Vagina (tissue), 2 donors: ENCODE measurements around the gene SOS1. TPM values are rescaled to one million over a fixed set of nuclear protein-coding genes. Genes with fewer than 3 reads are reported as not detected.

Experiments
- DNase-seq, 2 donors: peaks; one replicate each; pipeline ENCODE4 v3.0.0-alpha.2; 2017; ENCODE audit errors: extremely low spot score in 2 of 2
- H3K27ac ChIP-seq: fragments of 200-600 bp; sonication (generic); one replicate; pipeline ENCODE4 v1.5.1; 2019
- H3K27me3 ChIP-seq: fragments of 200-600 bp; sonication (generic); one replicate; pipeline ENCODE4 v1.5.1; 2019
- H3K36me3 ChIP-seq, 2 donors: fragments of 200-600 bp; sonication (generic); one replicate each; pipeline ENCODE4 v1.5.1; 2017 to 2019
- H3K4me1 ChIP-seq: fragments of 200-600 bp; sonication (generic); one replicate; pipeline ENCODE4 v1.5.1; 2019
- H3K4me3 ChIP-seq, 2 donors: fragments of 200-600 bp; sonication (generic); 1 replicate in 1 of 2; 2 replicates in 1 of 2; pipeline ENCODE4 v1.5.1; 2016 to 2019
- H3K9me3 ChIP-seq: fragments of 200-600 bp; sonication (generic); one replicate; pipeline ENCODE4 v1.5.1; 2019
- POLR2A ChIP-seq, 2 donors: fragments of 450-650 bp; IDR thresholded peaks; one replicate each; pipeline ENCODE4 v1.6.1; 2017; ENCODE audit warnings: antibody characterized with exemption in 2 of 2, mild to moderate bottlenecking in 2 of 2, moderate library complexity in 2 of 2
- POLR2AphosphoS5 ChIP-seq, 2 donors: sonication (generic); formaldehyde crosslinking; IDR thresholded peaks; one replicate each; pipeline ENCODE4 v1.9.0; 2017; ENCODE audit warnings: antibody characterized with exemption in 2 of 2, mild to moderate bottlenecking in 2 of 2, low read depth in 1 of 2; ENCODE audit not compliant: insufficient read depth in 1 of 2
- intact Hi-C: fragments of 100-400 bp; cut with DNase I; formaldehyde crosslinking; loops from one replicate; pipeline ENCODE4 v1.15.1; 2023
- small RNA-seq: library from RNA; depleted of rRNA; stranded (forward); fragments of <200 nt; gene quantifications from one replicate; pipeline ENCODE3, GENCODE V24; 2016
- total RNA-seq: library from RNA; depleted of rRNA; stranded (reverse); fragments of >200 nt; gene quantifications from one replicate; pipeline ENCODE4 v1.2.3, GENCODE V29; 2016
- TF ChIP-seq, protein P1 (sequence below), 3 experiments: fragments of 450-650 bp in 2 of 3; fragments of 200-600 bp in 1 of 3; sonication (generic) in 1 of 3; IDR thresholded peaks; one replicate each; pipeline ENCODE4 v1.5.1; 2017 to 2019; ENCODE audit warnings: antibody characterized with exemption in 3 of 3, mild to moderate bottlenecking in 2 of 3, moderate library complexity in 2 of 3

Gene SOS1
- total RNA-seq, 1 donor from 2014 or later = 20.1 TPM

DNA sequence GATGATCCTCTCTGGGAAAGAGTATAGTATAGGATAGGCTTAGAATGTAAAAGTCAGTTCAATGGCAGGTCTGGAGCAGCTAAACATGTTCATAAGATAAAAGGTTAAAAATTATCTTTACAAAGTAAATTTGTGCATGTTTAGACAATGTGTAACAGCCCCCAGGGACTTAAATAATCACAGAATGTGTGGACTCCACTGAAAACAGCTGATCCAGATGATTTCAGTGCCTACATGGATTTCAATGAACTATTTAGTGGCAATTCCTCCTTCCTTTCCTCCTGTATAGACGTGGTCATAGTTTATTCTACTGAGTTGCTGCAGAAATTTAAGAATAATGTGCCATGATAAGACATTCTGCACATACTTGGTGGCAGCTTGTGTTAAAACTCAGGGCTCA lies 188.3 kb downstream of the SOS1 start:
- H3K36me3 ChIP-seq = no peaks in the 10 kb centered on the region
- no peak overlapping the region for H3K27ac ChIP-seq
- H3K9me3 ChIP-seq = no peaks in the 10 kb centered on the region
- TF ChIP-seq, protein P1, sequence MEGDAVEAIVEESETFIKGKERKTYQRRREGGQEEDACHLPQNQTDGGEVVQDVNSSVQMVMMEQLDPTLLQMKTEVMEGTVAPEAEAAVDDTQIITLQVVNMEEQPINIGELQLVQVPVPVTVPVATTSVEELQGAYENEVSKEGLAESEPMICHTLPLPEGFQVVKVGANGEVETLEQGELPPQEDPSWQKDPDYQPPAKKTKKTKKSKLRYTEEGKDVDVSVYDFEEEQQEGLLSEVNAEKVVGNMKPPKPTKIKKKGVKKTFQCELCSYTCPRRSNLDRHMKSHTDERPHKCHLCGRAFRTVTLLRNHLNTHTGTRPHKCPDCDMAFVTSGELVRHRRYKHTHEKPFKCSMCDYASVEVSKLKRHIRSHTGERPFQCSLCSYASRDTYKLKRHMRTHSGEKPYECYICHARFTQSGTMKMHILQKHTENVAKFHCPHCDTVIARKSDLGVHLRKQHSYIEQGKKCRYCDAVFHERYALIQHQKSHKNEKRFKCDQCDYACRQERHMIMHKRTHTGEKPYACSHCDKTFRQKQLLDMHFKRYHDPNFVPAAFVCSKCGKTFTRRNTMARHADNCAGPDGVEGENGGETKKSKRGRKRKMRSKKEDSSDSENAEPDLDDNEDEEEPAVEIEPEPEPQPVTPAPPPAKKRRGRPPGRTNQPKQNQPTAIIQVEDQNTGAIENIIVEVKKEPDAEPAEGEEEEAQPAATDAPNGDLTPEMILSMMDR (IDR thresholded peaks at IDR 0.05) = no peak
- TF ChIP-seq POLR2AphosphoS5 (IDR thresholded peaks at IDR 0.05; ENCODE audit: insufficient read depth in 1 of 2, low read depth in 1 of 2) = no peak
- TF ChIP-seq POLR2A (IDR thresholded peaks at IDR 0.05) = no peak
- H3K27me3 ChIP-seq = no peaks in the 10 kb centered on the region
- DNase-seq = no peak
- no peaks in the 10 kb centered on the region for H3K4me1 ChIP-seq
- intact Hi-C loops = no loop called here
- no peak overlapping the region for H3K4me3 ChIP-seq

Small RNA genes within 50 kb of the gene (small RNA-seq; reads per million reads assigned to genes)
- gene HSPE1P13 (not detected), gene RF00019 (not detected), gene RN7SL96P (not detected), gene RNU6-198P (not detected)

Other genes starting within 250 kb of the SOS1 start
- 10.6 TPM for gene DHX57, start 245.1 kb downstream of the SOS1 start, total RNA-seq
- gene MORN2, start 245.1 kb downstream of the SOS1 start, total RNA-seq = 10.3 TPM
- 0.74 TPM for gene ARHGEF33, start 231.2 kb downstream of the SOS1 start, total RNA-seq
- 2.7 TPM for gene CDKL4, start 122.9 kb upstream of the SOS1 start, total RNA-seq